LoVo (cell line): ENCODE results near the gene FAM124A.
"Not testable (repeated sequence)": the region's sequence is repeated elsewhere in the genome, so short reads cannot be mapped to it uniquely, and the experiment has no call there.

Experiments used
- DNase-seq: peaks from one replicate; pipeline ENCODE4 v3.0.0-alpha.2; 2016; ENCODE audit warnings: low spot score

The FAM124A gene

DNA sequence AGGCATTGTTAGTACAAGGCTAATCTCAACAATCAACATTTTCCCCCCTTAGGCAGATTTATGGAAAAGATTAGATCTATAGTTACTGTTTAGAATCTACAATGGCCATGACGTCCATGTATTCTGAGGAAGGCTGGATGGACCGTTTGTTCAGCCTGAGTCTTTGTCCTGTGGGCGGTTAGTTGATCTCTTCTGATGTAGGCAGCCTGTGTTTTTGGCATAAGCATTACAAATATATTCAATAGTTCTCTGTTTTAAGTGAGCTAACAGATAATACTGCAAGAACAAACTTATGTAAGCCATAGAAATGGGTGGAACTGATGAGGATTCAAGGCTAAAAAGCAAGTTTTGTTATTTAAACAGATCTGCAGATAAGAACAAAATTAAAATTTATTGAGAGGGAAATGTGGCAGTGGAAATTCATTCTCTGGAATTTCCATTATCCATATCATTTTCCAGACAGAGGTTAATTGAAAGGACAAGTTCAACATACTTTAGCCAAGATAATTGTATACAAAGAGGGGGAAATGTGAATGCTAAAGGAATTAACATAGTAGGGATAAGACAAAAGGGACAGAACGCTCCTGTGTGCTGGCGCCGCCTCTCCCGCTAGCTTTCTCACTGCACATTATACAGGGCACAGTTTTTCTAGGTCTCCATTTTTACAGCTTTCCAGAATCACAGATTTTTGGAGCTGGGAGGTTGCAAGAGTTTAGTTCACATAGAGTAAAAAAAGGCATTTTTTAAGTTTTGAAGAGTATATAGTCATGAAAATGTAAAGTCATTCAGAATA, 48.6 kb downstream of the FAM124A start:
- no peak for DNase-seq

DNA sequence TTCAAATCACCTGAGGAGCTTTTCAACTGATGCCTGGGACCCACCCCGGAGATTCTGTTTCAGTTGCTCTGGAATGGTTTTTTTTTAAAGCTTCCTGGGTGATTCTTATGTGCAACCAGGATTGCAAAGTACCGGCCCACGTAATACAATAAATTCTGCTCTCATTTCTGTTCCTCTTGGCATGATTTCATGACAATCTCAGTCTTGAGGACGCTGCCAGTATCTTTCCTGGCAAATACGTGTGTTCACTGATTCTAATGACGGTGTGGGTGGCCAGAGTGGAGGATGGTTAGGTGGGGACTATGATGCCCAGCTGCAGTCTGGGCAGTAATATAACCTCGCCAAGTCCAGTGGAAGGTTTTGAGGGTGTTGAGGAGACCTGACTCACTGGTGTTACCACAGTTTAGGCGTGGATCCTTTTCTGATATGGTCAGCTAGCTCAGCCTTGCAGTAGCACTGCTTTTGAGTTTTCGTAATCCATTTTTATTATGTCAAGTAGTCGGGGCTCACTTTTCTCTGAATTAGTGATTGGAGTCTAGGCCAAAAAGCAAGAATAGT, 49.4 kb downstream of the FAM124A start:
- DNase-seq, result no peak

- no peak for DNase-seq
These were observed 52.9 kb downstream of the FAM124A start for GRCh38 chr13:51275101-51275500.

GRCh38 chr13:51276636-51277035, 54.4 kb downstream of the FAM124A start:
- no peak for DNase-seq

- no peak for DNase-seq
These were observed 55.7 kb downstream of the FAM124A start for GRCh38 chr13:51277928-51278327.

- DNase-seq, result no peak
These were observed 56.4 kb downstream of the FAM124A start for GRCh38 chr13:51278426-51279130.

DNA sequence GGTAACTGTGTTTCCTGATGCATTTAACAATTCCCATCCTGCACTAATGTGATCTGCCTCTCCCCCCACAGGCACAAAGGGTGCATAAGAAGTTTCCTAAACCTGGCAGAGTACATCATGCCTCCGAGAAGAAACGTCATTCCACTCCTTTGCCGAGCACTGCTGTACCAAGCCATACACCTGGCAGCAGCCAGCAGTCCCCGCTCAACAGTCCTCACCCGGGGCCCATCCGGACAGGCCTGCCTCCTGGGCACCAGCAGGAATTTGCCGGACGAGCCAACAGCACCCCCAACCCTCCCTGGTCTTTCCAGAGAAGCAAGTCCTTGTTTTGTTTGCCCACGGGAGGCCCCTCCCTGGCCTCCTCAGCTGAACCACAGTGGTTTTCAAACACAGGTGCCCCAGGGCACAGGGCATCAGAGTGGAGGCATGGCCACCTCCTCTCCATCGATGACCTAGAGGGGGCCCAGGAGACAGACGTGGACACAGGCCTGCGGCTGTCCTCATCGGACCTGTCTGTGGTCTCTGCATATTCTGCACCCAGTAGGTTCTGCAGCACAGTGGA, 58.3 kb downstream of the FAM124A start:
- no peak for DNase-seq

DNA sequence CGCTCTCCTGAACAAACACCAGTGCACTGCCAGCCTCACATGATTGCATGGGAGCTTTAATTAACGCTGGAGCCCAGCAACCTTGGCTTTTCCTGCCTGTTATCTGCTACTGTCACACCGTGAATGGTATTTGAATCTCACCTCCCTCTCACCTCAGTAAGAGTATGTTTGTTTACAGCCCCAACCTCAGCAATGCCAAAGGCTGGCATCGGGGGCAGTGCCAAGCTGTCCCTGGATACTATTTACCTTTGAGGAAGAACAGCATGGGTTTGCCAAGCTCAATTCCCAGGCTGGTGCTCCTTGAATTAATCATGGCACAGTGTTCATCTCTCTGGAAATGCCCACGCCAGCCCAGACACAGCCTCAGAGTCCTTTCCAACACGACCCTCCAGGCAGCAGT, 60.1 kb downstream of the FAM124A start:
- DNase-seq, result no peak

GRCh38 chr13:51282923-51283322, 60.7 kb downstream of the FAM124A start:
- not testable (repeated sequence) for DNase-seq

GRCh38 chr13:51283371-51283770, 61.2 kb downstream of the FAM124A start:
- no peak for DNase-seq

GRCh38 chr13:51284339-51284738, 62.1 kb downstream of the FAM124A start:
- no peak for DNase-seq

- DNase-seq, result peak; percentile 72
These were observed 64.2 kb downstream of the FAM124A start for GRCh38 chr13:51286135-51287002.

- DNase-seq, result no peak
These were observed 65.6 kb downstream of the FAM124A start for GRCh38 chr13:51287758-51288157.

DNA sequence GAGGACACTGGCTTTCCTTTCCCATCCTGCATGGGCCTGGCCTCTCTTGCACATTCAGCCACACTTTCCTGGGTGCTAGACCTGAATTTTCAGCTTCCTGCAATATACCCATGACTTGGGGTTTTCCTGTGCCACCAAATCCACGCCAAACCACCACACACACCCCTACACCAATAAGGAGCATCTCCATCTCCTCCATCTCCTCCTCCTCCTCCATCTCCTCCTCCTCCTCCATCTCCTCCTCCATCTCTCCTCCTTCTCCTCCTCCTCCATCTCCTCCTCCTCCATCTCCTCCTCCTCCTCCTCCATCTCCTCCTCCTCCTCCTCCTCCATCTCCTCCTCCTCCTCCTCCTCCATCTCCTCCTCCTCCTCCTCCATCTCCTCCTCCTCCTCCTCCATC, 66.1 kb downstream of the FAM124A start:
- DNase-seq, result not testable (repeated sequence)

- no peak for DNase-seq
These were observed 69.1 kb downstream of the FAM124A start for GRCh38 chr13:51291341-51291740.

GRCh38 chr13:51292000-51292565, 69.9 kb downstream of the FAM124A start:
- DNase-seq, result no peak

DNA sequence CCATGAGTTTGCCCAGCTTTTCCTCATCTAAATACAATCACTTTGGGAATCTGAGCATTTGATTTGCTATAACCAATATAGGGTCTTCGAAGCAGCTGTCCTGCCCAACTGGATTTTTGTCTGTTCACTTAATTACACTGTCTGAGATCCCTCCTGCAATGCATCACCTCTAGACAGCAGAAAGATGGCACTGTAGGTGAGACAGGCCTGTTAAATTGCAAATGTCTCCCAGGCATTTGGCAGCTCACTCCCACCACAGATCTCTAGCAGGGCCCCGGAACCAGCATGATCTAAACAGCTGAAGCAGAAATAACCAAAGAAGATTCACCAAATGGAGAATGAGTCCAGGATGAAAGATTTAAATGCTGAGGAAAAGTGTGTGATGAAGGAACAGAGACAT, 75.4 kb downstream of the FAM124A start:
- DNase-seq, result no peak

GRCh38 chr13:51298812-51299211, 76.6 kb downstream of the FAM124A start:
- no peak for DNase-seq

GRCh38 chr13:51303063-51303552, 80.9 kb downstream of the FAM124A start:
- DNase-seq, result no peak

DNA sequence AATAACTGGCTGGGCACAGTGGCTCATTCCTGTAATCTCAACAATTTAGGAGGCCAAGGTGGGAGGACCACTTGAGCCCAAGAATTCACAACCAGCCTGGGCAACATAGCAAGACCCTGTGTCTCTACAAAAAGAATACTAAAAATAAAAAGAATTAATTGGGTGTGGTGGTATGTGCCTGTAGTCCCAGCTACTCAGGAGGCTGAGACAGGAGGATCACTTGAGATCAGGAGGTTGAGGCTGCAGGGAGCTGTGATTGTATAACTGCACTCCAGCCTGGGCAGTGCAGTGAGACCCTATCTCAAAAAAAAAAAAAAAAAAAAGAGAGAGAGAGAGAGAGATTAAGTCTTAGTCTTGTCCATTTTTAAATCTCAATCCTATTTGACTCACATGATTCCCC, 81.7 kb downstream of the FAM124A start:
- no peak for DNase-seq

- DNase-seq, result no peak
These were observed 83.2 kb downstream of the FAM124A start for GRCh38 chr13:51305271-51305967.
